ENCODE results near the gene TOR1A.
"Not testable (repeated sequence)": the region's sequence is repeated elsewhere in the genome, so short reads cannot be mapped to it uniquely, and the experiment has no call there.

Gene TOR1A

GRCh38 chr9:129822898-129823541, 916 bp downstream of the TOR1A start:
- peak; percentile 16 for DNase-seq (ENCODE audit: low spot score)

GRCh38 chr9:129816501-129817435, 7.2 kb downstream of the TOR1A start:
- DNase-seq (ENCODE audit: low spot score) = no peak

- no peak for DNase-seq (ENCODE audit: low spot score)
Measured at GRCh38 chr9:129815278-129815677, 8.7 kb downstream of the TOR1A start.

GRCh38 chr9:129814432-129815223, 9.3 kb downstream of the TOR1A start:
- no peak for DNase-seq (ENCODE audit: low spot score)

- DNase-seq (ENCODE audit: low spot score) = no peak
Measured at GRCh38 chr9:129813661-129814060, 10.3 kb downstream of the TOR1A start.

- DNase-seq (ENCODE audit: low spot score) = no peak
Measured at GRCh38 chr9:129812385-129812784, 11.6 kb downstream of the TOR1A start.

- no peak for DNase-seq (ENCODE audit: low spot score)
Measured at GRCh38 chr9:129811967-129812363, 12.0 kb downstream of the TOR1A start.

GRCh38 chr9:129810788-129811187, 13.1 kb downstream of the TOR1A start:
- no peak for DNase-seq (ENCODE audit: low spot score)

- no peak for DNase-seq (ENCODE audit: low spot score)
Measured at GRCh38 chr9:129810116-129810515, 13.8 kb downstream of the TOR1A start.

GRCh38 chr9:129809346-129809745, 14.6 kb downstream of the TOR1A start:
- no peak for DNase-seq (ENCODE audit: low spot score)

- no peak for DNase-seq (ENCODE audit: low spot score)
Measured at GRCh38 chr9:129806061-129806460, 17.9 kb downstream of the TOR1A start.

- peak; percentile 9 for DNase-seq (ENCODE audit: low spot score)
Measured at GRCh38 chr9:129803676-129804060, 20.3 kb downstream of the TOR1A start.

GRCh38 chr9:129802833-129803675, 20.9 kb downstream of the TOR1A start, which contains the start of gene TOR1B:
TSS of gene TOR1B (plus strand) at chr9:129803184. CDS start at chr9:129803213, 29 bp downstream.
- peak; percentile 93 for DNase-seq (ENCODE audit: low spot score)

GRCh38 chr9:129801504-129801903, 22.4 kb downstream of the TOR1A start:
- DNase-seq (ENCODE audit: low spot score) = no peak

GRCh38 chr9:129798973-129799372, 25.0 kb downstream of the TOR1A start:
- no peak for DNase-seq (ENCODE audit: low spot score)

- not testable (repeated sequence) for DNase-seq (ENCODE audit: low spot score)
Measured at GRCh38 chr9:129796029-129796428, 27.9 kb downstream of the TOR1A start.

GRCh38 chr9:129794549-129794948, 29.4 kb downstream of the TOR1A start:
- no peak for DNase-seq (ENCODE audit: low spot score)

GRCh38 chr9:129786481-129786880, 37.5 kb downstream of the TOR1A start:
- no peak for DNase-seq (ENCODE audit: low spot score)

GRCh38 chr9:129785866-129786265, 38.1 kb downstream of the TOR1A start:
- DNase-seq (ENCODE audit: low spot score) = no peak

- not testable (repeated sequence) for DNase-seq (ENCODE audit: low spot score)
Measured at GRCh38 chr9:129784970-129785369, 39.0 kb downstream of the TOR1A start.
